A549 (cell line): Measurements from ENCODE around the gene NKAIN4. TPM values are rescaled to one million over a fixed set of nuclear protein-coding genes. Genes with fewer than 3 reads are reported as not detected.

Experiments used
- ATAC-seq, 2 experiments: fragments of 200-7000 bp in 1 of 2; fragments of >200 bp in 1 of 2; cut with Nextera tagmentation in 1 of 2; cut with Tn5 transposase in 1 of 2; 3 replicates each; pipeline versions ENCODE4 v1.8.0 to v1.9.1; 2018 to 2020; ENCODE audit warnings: mild to moderate bottlenecking in 1 of 2, moderate library complexity in 1 of 2
- CTCF ChIA-PET: fragments of 300-600 bp; sonication (Branson Sonifier 250); formaldehyde crosslinking; extraction: SDS; loops from one replicate; lab custom pipeline; 2021; ENCODE audit warnings: antibody characterized with exemption, inconsistent platforms; lab: Yijun Ruan, JAX
- POLR2A ChIA-PET: fragments of 350-600 bp; formaldehyde crosslinking; extraction: SDS; loops from one replicate; lab custom pipeline; 2021; ENCODE audit warnings: antibody characterized with exemption, inconsistent platforms; lab: Yijun Ruan, JAX
- DNase-seq, 2 experiments: peaks; one replicate each; pipeline versions ENCODE4 v3.0.0 to v3.0.0-alpha.2; 2011 to 2016; ENCODE audit warnings: low read depth in 1 of 2, low spot score in 1 of 2
- FAIRE-seq: peaks from 2 replicates; lab custom pipeline; 2011; peaks lifted over from hg19 to GRCh38; lab: Jason Lieb, UNC
- H3K27ac ChIP-seq, 2 experiments: fragments of >200 bp; sonication (Bioruptor Twin); formaldehyde crosslinking; 3 replicates each; pipeline ENCODE4 v1.5.1; 2016 to 2017
- H3K4me1 ChIP-seq: fragments of >200 bp; sonication (Bioruptor Twin); formaldehyde crosslinking; 3 replicates; pipeline ENCODE4 v1.6.1; 2016
- H3K4me2 ChIP-seq: fragments of >200 bp; sonication (Bioruptor Twin); formaldehyde crosslinking; 3 replicates; pipeline ENCODE4 v1.6.1; 2016
- H3K4me3 ChIP-seq: fragments of >200 bp; sonication (Bioruptor Twin); formaldehyde crosslinking; 3 replicates; pipeline ENCODE4 v1.5.1; 2016
- H3K9me3 ChIP-seq: fragments of >200 bp; sonication (Bioruptor Twin); formaldehyde crosslinking; 3 replicates; pipeline ENCODE4 v1.6.1; 2016
- BHLHE40 ChIP-seq: IDR thresholded peaks from 2 replicates; pipeline ENCODE4 v1.6.1; 2012; ENCODE audit warnings: low read depth, low read length, inconsistent platforms
- EHF ChIP-seq: fragments of 250-450 bp; sonication (Bioruptor Pico); IDR thresholded peaks from 2 replicates; pipeline ENCODE4 v1.5.0; 2020; ENCODE audit warnings: mild to moderate bottlenecking
- EP300 ChIP-seq, 2 experiments: fragments of >200 bp; sonication (Bioruptor Twin); formaldehyde crosslinking; IDR thresholded peaks; 2 replicates in 1 of 2; 3 replicates in 1 of 2; pipeline ENCODE4 v1.6.1; 2016 to 2017
- FOSL2 ChIP-seq, 2 experiments: fragments of 450-650 bp in 1 of 2; fragments of >200 bp in 1 of 2; sonication (Bioruptor Twin) in 1 of 2; formaldehyde crosslinking; IDR thresholded peaks; 2 replicates each; pipeline versions ENCODE4 v1.5.0 to v1.6.1; 2016 to 2020; ENCODE audit warnings: mild to moderate bottlenecking in 1 of 2, moderate library complexity in 1 of 2
- GATA3 ChIP-seq: IDR thresholded peaks from 2 replicates; pipeline ENCODE4 v1.6.1; 2012; ENCODE audit warnings: borderline replicate concordance
- HDAC2 ChIP-seq: fragments of 200-600 bp; sonication (generic); IDR thresholded peaks from 2 replicates; pipeline ENCODE4 v1.6.1; 2016
- HOXB13 ChIP-seq: fragments of 250-450 bp; sonication (Bioruptor Pico); IDR thresholded peaks from 2 replicates; pipeline ENCODE4 v1.5.0; 2020; ENCODE audit warnings: low read depth, mild to moderate bottlenecking, moderate library complexity
- JUNB ChIP-seq: fragments of >200 bp; sonication (Bioruptor Twin); formaldehyde crosslinking; IDR thresholded peaks from 2 replicates; pipeline ENCODE4 v1.6.1; 2016
- KDM5A ChIP-seq: fragments of 200-600 bp; sonication (generic); IDR thresholded peaks from 2 replicates; pipeline ENCODE4 v1.6.1; 2016; ENCODE audit warnings: antibody characterized with exemption, mild to moderate bottlenecking
- MAFK ChIP-seq: fragments of 450-650 bp; IDR thresholded peaks from 2 replicates; pipeline ENCODE4 v1.6.1; 2014; ENCODE audit not compliant: partially characterized antibody
- MAZ ChIP-seq: fragments of 150-350 bp; IDR thresholded peaks from 2 replicates; pipeline ENCODE4 v1.6.1; 2014; ENCODE audit warnings: antibody characterized with exemption, low read depth, low read length, borderline replicate concordance
- NR3C1 ChIP-seq: fragments of >200 bp; sonication (Bioruptor Twin); formaldehyde crosslinking; IDR thresholded peaks from 3 replicates; pipeline ENCODE4 v1.6.1; 2017
- PHF8 ChIP-seq: fragments of 200-600 bp; sonication (generic); IDR thresholded peaks from 2 replicates; pipeline ENCODE4 v1.6.1; 2016; ENCODE audit warnings: low read depth, mild to moderate bottlenecking, antibody characterized with exemption, moderate library complexity, borderline replicate concordance
- POLR2AphosphoS2 ChIP-seq: conservative IDR thresholded peaks from 2 replicates; pipeline ENCODE4 v1.6.1; 2012; ENCODE audit warnings: low read length, improper control_type of control experiment, inconsistent platforms
- RCOR1 ChIP-seq: fragments of 150-350 bp; IDR thresholded peaks from 2 replicates; pipeline ENCODE4 v1.6.1; 2014; ENCODE audit warnings: antibody characterized with exemption, low read length, low read depth
- SMC3 ChIP-seq: fragments of >200 bp; sonication (Bioruptor Twin); formaldehyde crosslinking; IDR thresholded peaks from 3 replicates; pipeline ENCODE4 v1.6.1; 2018; ENCODE audit warnings: inconsistent platforms
- SREBF2 ChIP-seq: fragments of 450-650 bp; IDR thresholded peaks from 2 replicates; pipeline ENCODE4 v1.6.1; 2014; ENCODE audit warnings: mild to moderate bottlenecking, moderate library complexity
- TFCP2L1 ChIP-seq: fragments of 250-450 bp; sonication (Bioruptor Pico); IDR thresholded peaks from 2 replicates; pipeline ENCODE4 v1.5.0; 2021; ENCODE audit warnings: mild to moderate bottlenecking
- WGBS: methylation state at CpG from one replicate; pipeline ENCODE4 v1.1.6; 2017; ENCODE audit errors: missing lambda C conversion rate; 5-methylcytosine and 5-hydroxymethylcytosine counted together
- polyA plus RNA-seq, 4 experiments: library from polyadenylated mRNA; depleted of rRNA in 3 of 4; stranded (reverse); fragments of >200 nt; fragmentation: RNase III in 1 of 4; extraction: RNeasy Plus Mini Kit Qiagen cat#74134 plus additional on column Dnase treatment in 1 of 4; gene quantifications; 2 replicates in 3 of 4; 3 replicates in 1 of 4; pipeline ENCODE4 v1.2.3, GENCODE V29; 2011 to 2017
- TF ChIP-seq, protein P1 (sequence below): fragments of 450-650 bp; IDR thresholded peaks from 2 replicates; pipeline ENCODE4 v1.6.1; 2014; ENCODE audit warnings: antibody characterized with exemption
- TF ChIP-seq, protein P2 (sequence below): fragments of 150-350 bp; IDR thresholded peaks from 2 replicates; pipeline ENCODE4 v1.6.1; 2014; ENCODE audit warnings: low read depth, mild to moderate bottlenecking, low read length
- TF ChIP-seq, protein P3 (sequence below): fragments of 250-450 bp; sonication (Bioruptor Pico); IDR thresholded peaks from 2 replicates; pipeline ENCODE4 v1.5.0; 2020; ENCODE audit warnings: low read depth, mild to moderate bottlenecking, moderate library complexity
- TF ChIP-seq, protein P4 (sequence below): IDR thresholded peaks from 2 replicates; pipeline ENCODE4 v1.6.1; 2012
- TF ChIP-seq, protein P5 (sequence below): fragments of 200-600 bp; sonication (generic); IDR thresholded peaks from 2 replicates; pipeline ENCODE4 v1.6.1; 2016; ENCODE audit warnings: antibody characterized with exemption, mild to moderate bottlenecking, moderate library complexity
- TF ChIP-seq, protein P6 (sequence below): IDR thresholded peaks from 2 replicates; pipeline ENCODE4 v1.6.1; 2012; ENCODE audit warnings: low read depth, borderline replicate concordance
- TF ChIP-seq, protein P7 (sequence below): fragments of >200 bp; sonication (Bioruptor Twin); formaldehyde crosslinking; IDR thresholded peaks from 3 replicates; pipeline ENCODE4 v1.6.1; 2016

Gene NKAIN4
- polyA plus RNA-seq, 2 of the 4 experiments (the other 2 are of a cell fraction) = 5.8 to 9.7 TPM

DNA sequence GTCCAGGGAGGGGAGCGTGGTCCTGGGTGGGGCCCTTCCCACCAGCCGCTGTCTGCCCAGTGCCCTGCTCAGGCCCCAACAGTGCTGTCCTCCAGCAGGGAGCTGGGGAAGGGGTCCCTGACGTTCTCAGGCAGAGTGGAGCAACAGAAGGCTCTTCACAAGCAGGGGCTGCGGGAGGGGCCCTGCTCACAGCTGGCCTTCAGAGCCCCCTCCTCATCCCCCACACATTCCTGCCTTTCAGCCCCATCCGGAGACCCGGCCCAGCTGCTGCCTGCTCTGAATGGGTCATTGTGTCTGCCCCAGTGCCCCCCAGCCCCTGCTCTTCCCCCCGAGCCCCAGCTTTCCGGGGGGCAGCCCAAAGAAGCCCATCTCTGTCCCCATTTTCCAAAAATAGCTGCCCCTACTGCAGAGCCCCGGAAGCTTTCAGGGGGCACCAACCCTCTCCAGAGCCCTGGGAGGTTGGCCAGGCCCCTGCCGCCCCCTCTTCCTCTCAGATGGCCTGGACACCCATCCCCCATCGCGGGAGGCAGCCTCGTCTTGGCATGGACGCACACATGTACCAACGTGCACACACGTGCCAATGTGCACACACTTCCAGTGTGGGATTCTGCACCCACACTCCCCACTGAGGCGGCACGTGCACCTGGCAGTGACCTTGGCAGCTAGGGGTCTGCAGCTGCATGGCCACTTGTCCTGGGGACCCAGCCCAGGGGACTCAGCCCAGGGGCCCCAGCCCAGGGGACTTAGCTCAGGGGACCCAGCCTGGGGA is 42.5 kb upstream of the NKAIN4 start:
- Histone ChIP-seq H3K4me3 (no peak overlapping the region), H3K9me3 (peaks cover 10% of the 10 kb centered on the region; the same call in 2 of the 3 replicates), H3K27ac (no peak overlapping the region), H3K4me2 (no peak overlapping the region), H3K4me1 (peaks cover 14% of the 10 kb centered on the region; the same call in 2 of the 3 replicates)
- TF ChIP-seq NR3C1 = no peak
- TF ChIP-seq BHLHE40 = no peak
- TF ChIP-seq, protein P1, sequence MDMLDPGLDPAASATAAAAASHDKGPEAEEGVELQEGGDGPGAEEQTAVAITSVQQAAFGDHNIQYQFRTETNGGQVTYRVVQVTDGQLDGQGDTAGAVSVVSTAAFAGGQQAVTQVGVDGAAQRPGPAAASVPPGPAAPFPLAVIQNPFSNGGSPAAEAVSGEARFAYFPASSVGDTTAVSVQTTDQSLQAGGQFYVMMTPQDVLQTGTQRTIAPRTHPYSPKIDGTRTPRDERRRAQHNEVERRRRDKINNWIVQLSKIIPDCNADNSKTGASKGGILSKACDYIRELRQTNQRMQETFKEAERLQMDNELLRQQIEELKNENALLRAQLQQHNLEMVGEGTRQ = no peak
- TF ChIP-seq, protein P2, sequence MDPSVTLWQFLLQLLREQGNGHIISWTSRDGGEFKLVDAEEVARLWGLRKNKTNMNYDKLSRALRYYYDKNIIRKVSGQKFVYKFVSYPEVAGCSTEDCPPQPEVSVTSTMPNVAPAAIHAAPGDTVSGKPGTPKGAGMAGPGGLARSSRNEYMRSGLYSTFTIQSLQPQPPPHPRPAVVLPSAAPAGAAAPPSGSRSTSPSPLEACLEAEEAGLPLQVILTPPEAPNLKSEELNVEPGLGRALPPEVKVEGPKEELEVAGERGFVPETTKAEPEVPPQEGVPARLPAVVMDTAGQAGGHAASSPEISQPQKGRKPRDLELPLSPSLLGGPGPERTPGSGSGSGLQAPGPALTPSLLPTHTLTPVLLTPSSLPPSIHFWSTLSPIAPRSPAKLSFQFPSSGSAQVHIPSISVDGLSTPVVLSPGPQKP = no peak
- TF ChIP-seq MAFK = no peak
- TF ChIP-seq PHF8 = no peak
- TF ChIP-seq, protein P3, sequence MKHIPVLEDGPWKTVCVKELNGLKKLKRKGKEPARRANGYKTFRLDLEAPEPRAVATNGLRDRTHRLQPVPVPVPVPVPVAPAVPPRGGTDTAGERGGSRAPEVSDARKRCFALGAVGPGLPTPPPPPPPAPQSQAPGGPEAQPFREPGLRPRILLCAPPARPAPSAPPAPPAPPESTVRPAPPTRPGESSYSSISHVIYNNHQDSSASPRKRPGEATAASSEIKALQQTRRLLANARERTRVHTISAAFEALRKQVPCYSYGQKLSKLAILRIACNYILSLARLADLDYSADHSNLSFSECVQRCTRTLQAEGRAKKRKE (CRISPR knock-in tag) = no peak
- TF ChIP-seq, protein P4, sequence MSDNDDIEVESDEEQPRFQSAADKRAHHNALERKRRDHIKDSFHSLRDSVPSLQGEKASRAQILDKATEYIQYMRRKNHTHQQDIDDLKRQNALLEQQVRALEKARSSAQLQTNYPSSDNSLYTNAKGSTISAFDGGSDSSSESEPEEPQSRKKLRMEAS = no peak
- TF ChIP-seq, protein P5, sequence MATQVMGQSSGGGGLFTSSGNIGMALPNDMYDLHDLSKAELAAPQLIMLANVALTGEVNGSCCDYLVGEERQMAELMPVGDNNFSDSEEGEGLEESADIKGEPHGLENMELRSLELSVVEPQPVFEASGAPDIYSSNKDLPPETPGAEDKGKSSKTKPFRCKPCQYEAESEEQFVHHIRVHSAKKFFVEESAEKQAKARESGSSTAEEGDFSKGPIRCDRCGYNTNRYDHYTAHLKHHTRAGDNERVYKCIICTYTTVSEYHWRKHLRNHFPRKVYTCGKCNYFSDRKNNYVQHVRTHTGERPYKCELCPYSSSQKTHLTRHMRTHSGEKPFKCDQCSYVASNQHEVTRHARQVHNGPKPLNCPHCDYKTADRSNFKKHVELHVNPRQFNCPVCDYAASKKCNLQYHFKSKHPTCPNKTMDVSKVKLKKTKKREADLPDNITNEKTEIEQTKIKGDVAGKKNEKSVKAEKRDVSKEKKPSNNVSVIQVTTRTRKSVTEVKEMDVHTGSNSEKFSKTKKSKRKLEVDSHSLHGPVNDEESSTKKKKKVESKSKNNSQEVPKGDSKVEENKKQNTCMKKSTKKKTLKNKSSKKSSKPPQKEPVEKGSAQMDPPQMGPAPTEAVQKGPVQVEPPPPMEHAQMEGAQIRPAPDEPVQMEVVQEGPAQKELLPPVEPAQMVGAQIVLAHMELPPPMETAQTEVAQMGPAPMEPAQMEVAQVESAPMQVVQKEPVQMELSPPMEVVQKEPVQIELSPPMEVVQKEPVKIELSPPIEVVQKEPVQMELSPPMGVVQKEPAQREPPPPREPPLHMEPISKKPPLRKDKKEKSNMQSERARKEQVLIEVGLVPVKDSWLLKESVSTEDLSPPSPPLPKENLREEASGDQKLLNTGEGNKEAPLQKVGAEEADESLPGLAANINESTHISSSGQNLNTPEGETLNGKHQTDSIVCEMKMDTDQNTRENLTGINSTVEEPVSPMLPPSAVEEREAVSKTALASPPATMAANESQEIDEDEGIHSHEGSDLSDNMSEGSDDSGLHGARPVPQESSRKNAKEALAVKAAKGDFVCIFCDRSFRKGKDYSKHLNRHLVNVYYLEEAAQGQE = no peak
- no peak for TF ChIP-seq JUNB
- no peak for TF ChIP-seq HDAC2
- TF ChIP-seq HOXB13 (CRISPR knock-in tag) = no peak
- TF ChIP-seq, protein P6, sequence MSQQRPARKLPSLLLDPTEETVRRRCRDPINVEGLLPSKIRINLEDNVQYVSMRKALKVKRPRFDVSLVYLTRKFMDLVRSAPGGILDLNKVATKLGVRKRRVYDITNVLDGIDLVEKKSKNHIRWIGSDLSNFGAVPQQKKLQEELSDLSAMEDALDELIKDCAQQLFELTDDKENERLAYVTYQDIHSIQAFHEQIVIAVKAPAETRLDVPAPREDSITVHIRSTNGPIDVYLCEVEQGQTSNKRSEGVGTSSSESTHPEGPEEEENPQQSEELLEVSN = no peak
- no peak for TF ChIP-seq SREBF2
- no peak for TF ChIP-seq GATA3
- no peak for FAIRE-seq
- POLR2A ChIA-PET = interaction anchor here (0.6 kb wide), 1 partner anchor 12 kb away, joined by 5 read pairs; no protein-coding TSS in a partner anchor
- ATAC-seq = peak in 1 of 2 experiments; percentile 9; a peak in 1 of 6 replicates
- CTCF ChIA-PET = interaction anchor here (0.6 to 30.4 kb wide), 9 partner anchors 13 to 929 kb away, joined by 3 to 401 read pairs (median 3); partner anchors contain the start of gene LAMA5
- WGBS = 29% methylated on average over 5 of the region's 18 CpGs
- no peak for DNase-seq

DNA sequence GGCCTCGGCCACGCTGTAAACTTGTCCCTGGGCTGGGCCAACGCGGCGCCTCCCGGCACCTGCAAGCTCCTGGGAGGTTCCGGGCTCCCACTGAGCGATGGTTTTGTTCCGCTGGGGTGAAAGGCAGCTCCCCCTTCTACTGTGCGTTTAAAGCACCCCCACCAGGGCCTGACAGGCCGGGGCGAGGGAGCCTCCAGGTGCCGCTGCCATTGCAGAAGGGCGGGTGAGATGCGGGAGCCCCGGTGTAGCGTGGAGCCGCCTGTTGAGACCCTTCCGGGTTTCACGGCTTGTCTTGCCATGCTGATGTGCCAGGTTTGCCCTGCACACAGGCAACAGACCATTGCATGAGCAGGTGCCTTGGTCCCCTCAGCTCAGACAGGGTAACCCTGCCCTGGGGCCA is 41.6 kb upstream of the NKAIN4 start:
- POLR2A ChIA-PET = no interaction called here
- TF ChIP-seq JUNB (no peak), BHLHE40 (no peak), MAZ (no peak), RCOR1 (no peak), KDM5A (no peak), SREBF2 (no peak), FOSL2 (IDR thresholded peaks at IDR 0.05) (no peak), FOSL2 (CRISPR knock-in tag; IDR thresholded peaks at IDR 0.05) (no peak), EHF (no peak), POLR2AphosphoS2 (no peak), SMC3 (no peak), TFCP2L1 (CRISPR knock-in tag) (no peak), EP300 (IDR thresholded peaks at IDR 0.05) (no peak)
- TF ChIP-seq, protein P7, sequence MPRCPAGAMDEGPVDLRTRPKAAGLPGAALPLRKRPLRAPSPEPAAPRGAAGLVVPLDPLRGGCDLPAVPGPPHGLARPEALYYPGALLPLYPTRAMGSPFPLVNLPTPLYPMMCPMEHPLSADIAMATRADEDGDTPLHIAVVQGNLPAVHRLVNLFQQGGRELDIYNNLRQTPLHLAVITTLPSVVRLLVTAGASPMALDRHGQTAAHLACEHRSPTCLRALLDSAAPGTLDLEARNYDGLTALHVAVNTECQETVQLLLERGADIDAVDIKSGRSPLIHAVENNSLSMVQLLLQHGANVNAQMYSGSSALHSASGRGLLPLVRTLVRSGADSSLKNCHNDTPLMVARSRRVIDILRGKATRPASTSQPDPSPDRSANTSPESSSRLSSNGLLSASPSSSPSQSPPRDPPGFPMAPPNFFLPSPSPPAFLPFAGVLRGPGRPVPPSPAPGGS = no peak
- TF ChIP-seq, all 56 proteins: peak for 0
- Histone ChIP-seq H3K9me3 (peaks cover 2% of the 10 kb centered on the region; the same call in 1 of the 3 replicates), H3K4me3 (no peak overlapping the region), H3K27ac (no peak overlapping the region), H3K4me2 (no peak overlapping the region), H3K4me1 (peaks cover 17% of the 10 kb centered on the region; the same call in 2 of the 3 replicates)
- CTCF ChIA-PET = interaction anchor here (0.6 to 30.4 kb wide), 7 partner anchors 13 to 678 kb away, joined by 3 to 401 read pairs (median 4); no protein-coding TSS in a partner anchor
- DNase-seq (no peak), ATAC-seq (no peak; a peak in 1 of 6 replicates), FAIRE-seq (no peak)
- WGBS = 69% methylated on average over 18 of the region's 20 CpGs
